ENCODE measurements around the gene SPEN. TPM values are rescaled to one million over a fixed set of nuclear protein-coding genes. Genes with fewer than 3 reads are reported as not detected.

Gene SPEN
- total RNA-seq, 4 donors from 2014 or later: 55.0 to 79.7 (median 63.8) TPM

DNA sequence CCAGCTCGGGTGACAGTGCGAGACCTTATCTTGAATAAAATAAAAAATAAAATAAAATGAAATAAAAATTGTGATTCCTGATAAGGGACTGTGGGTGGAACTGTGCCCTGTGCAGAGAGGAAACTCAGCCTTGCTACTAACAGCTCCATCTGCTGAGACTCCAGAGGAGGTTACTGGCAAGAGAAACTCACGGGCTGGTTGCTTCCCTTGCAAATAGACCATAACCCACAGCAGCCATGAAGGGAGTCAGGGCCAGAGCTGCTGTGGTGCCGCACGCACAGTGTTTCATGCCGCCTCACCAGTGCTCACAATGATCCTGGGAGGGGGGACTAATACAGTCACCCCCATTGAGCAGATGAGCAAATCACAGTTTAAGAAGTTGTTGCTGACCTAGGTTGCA, 114.7 kb downstream of the SPEN start:
- TF ChIP-seq EP300 (IDR thresholded peaks at IDR 0.05): no peak
- TF ChIP-seq, protein P1, sequence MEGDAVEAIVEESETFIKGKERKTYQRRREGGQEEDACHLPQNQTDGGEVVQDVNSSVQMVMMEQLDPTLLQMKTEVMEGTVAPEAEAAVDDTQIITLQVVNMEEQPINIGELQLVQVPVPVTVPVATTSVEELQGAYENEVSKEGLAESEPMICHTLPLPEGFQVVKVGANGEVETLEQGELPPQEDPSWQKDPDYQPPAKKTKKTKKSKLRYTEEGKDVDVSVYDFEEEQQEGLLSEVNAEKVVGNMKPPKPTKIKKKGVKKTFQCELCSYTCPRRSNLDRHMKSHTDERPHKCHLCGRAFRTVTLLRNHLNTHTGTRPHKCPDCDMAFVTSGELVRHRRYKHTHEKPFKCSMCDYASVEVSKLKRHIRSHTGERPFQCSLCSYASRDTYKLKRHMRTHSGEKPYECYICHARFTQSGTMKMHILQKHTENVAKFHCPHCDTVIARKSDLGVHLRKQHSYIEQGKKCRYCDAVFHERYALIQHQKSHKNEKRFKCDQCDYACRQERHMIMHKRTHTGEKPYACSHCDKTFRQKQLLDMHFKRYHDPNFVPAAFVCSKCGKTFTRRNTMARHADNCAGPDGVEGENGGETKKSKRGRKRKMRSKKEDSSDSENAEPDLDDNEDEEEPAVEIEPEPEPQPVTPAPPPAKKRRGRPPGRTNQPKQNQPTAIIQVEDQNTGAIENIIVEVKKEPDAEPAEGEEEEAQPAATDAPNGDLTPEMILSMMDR (IDR thresholded peaks at IDR 0.05): no peak
- no peak for TF ChIP-seq POLR2AphosphoS5 (IDR thresholded peaks at IDR 0.05)
- no peak for TF ChIP-seq POLR2A (IDR thresholded peaks at IDR 0.05)
- Histone ChIP-seq H3K4me1 (peaks cover 47% of the 10 kb centered on the region), H3K4me3 (no peak overlapping the region), H3K9me3 (no peaks in the 10 kb centered on the region), H3K27ac (no peak overlapping the region), H3K27me3 (no peaks in the 10 kb centered on the region), H3K36me3 (peaks cover 8% of the 10 kb centered on the region)
- WGBS: 96% methylated on average over 6 of the region's 6 CpGs
- no peak for DNase-seq (ENCODE audit: low spot score in 2 of 2)

DNA sequence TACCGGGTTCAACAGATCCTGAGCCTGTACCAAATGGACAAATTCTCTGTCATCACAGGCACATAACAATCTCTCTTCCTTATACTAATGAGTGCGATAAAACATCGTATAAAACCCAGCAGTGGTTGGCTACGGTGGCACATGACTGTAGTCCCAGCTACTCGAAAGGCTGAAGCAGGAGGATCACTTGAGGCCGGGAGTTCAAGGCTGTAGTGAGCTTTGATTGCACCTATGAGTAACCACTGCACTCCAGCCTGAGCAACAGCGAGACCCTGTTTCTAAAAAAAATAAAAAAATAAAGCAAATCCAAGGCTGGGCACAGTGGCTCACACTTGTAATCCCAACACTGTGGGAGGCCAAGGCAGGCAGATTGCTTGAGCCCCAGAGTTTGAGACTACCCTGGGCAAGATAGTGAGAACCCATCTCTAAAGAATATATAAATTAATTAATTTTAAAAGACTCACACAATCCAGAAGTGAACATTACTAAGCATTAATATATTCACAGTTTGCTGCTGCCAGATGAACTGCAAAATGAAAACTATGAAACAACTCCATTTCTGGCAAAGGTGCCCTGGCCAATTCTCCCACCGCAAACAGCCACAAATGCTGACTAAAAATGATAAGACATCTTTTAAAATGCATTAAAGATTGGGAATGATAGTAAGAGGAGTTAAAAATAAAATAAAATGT, 115.3 kb downstream of the SPEN start:
- TF ChIP-seq EP300 (IDR thresholded peaks at IDR 0.05): no peak
- TF ChIP-seq, protein P1 (IDR thresholded peaks at IDR 0.05): no peak
- TF ChIP-seq POLR2AphosphoS5 (IDR thresholded peaks at IDR 0.05): no peak
- no peak for TF ChIP-seq POLR2A (IDR thresholded peaks at IDR 0.05)
- no peak for DNase-seq (ENCODE audit: low spot score in 2 of 2)
- H3K27me3 ChIP-seq: no peaks in the 10 kb centered on the region
- H3K27ac ChIP-seq: no peak overlapping the region
- no peaks in the 10 kb centered on the region for H3K9me3 ChIP-seq
- H3K4me1 ChIP-seq: peaks cover 47% of the 10 kb centered on the region
- H3K36me3 ChIP-seq: peaks cover 5% of the 10 kb centered on the region
- 90% methylated on average over 8 of the region's 8 CpGs for WGBS
- H3K4me3 ChIP-seq: no peak overlapping the region

DNA sequence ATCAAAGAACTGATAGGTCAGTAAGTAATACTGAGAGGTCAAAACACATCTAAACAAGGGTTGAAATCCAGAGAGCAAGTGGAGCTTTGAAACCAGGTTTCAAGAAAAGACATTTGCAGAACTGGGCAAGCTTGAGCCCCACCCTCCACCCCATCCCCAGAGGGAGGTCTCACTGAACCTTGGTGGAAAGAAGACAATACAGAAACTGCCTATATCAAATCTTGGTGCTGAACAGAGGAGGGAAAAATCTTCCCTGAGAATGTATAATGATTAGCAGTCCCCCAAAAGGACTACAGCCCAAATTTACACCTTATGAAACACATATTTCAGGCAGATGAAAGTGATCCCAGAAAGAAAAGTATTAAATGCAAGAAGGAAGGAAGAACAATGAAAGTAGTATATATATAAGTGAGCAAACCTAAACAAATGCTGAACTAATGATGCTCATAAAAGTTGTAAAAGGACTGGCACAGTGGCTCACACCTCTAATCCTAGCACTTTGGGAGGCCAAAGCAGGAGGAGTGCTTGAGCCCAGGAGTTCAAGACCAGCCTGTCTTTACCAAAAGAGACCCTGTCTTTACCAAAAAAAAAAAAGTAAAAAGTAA, 116.0 kb downstream of the SPEN start:
- no peak for DNase-seq (ENCODE audit: low spot score in 2 of 2)
- TF ChIP-seq, protein P1 (IDR thresholded peaks at IDR 0.05): no peak
- TF ChIP-seq POLR2AphosphoS5 (IDR thresholded peaks at IDR 0.05) (no peak), EP300 (IDR thresholded peaks at IDR 0.05) (no peak), POLR2A (IDR thresholded peaks at IDR 0.05) (no peak)
- no peak overlapping the region for H3K27ac ChIP-seq

DNA sequence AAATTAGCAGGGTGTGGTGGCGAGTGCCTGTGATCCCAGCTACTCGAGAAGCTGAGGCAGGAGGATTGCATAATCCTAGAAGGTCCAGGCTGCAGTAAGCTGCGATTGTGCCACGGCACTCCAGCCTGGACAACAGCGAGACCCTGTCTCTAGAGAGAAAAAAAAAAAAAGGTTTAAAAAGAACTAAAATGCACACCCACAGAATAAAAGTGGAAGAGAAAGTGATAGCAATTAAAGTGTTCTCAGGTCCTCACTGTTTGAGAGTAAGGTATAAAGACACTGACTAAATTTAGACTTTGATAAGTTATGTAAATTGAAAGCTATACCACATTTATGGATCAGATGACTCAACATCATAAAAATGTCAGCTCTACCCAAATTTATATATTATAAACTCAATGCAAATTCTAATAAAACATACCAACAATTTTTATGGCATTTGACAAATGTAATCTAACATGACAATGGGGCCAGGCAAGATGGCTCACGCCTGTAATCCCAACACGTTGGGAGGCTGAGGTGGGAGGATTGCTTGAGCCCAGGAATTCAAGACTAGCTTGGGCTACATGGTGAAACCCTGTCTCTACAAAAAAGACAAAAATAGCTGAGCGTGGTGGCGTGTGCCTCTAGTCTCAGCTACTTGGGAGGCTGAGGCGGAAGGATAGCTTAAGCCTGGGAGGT, 116.6 kb downstream of the SPEN start:
- no peaks in the 10 kb centered on the region for H3K27me3 ChIP-seq
- TF ChIP-seq POLR2AphosphoS5 (IDR thresholded peaks at IDR 0.05) (no peak), EP300 (IDR thresholded peaks at IDR 0.05) (no peak), POLR2A (IDR thresholded peaks at IDR 0.05) (no peak)
- TF ChIP-seq, protein P1 (IDR thresholded peaks at IDR 0.05): no peak
- H3K36me3 ChIP-seq: peaks cover 9% of the 10 kb centered on the region
- H3K9me3 ChIP-seq: no peaks in the 10 kb centered on the region
- 73% methylated on average over 10 of the region's 10 CpGs for WGBS
- H3K4me1 ChIP-seq: peaks cover 36% of the 10 kb centered on the region
- peak in 1 of 2 donors; percentile 70 for DNase-seq (ENCODE audit: low spot score in 2 of 2)
- peak overlapping the region; percentile 69 for H3K27ac ChIP-seq
- no peak overlapping the region for H3K4me3 ChIP-seq

More for the DNA sequence above, 116.0 kb downstream of the SPEN start:
- no peaks in the 10 kb centered on the region for H3K9me3 ChIP-seq
- peaks cover 40% of the 10 kb centered on the region for H3K4me1 ChIP-seq
- H3K36me3 ChIP-seq: peaks cover 5% of the 10 kb centered on the region
- no peaks in the 10 kb centered on the region for H3K27me3 ChIP-seq
- H3K4me3 ChIP-seq: no peak overlapping the region

DNA sequence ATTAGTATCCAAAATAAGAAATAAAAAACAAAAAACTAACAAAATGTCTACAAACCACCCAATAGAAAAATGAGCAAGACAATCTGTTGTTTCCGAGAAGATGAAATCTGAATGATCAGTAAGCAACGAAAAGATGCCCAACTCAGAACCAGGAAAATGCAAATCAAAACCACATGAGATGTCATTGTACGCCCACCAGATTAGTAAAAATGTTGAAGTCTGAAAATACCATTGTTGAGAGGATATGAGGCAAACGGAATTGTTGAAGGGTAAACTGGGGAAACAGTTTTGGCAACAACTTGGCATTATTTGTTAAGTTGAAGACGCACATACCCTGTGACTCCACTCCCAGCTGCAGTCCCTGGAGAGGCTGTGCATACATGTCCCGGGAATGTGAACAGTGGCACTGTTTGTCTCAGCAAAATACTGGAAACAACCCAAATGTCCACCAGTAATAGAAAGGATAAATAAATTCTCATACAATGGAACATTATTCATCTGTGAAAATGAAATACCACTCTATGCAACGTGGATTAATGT, 117.8 kb downstream of the SPEN start:
- Histone ChIP-seq H3K4me3 (no peak overlapping the region), H3K27ac (peak overlapping the region; percentile 69), H3K4me1 (peaks cover 36% of the 10 kb centered on the region), H3K9me3 (no peaks in the 10 kb centered on the region), H3K27me3 (no peaks in the 10 kb centered on the region), H3K36me3 (peaks cover 17% of the 10 kb centered on the region)
- peak in 1 of 2 donors; percentile 79 for DNase-seq (ENCODE audit: low spot score in 2 of 2)
- TF ChIP-seq EP300 (IDR thresholded peaks at IDR 0.05) (no peak), POLR2AphosphoS5 (IDR thresholded peaks at IDR 0.05) (peak in 2 of 3 donors; percentile 56 to 70)
- TF ChIP-seq, protein P1 (IDR thresholded peaks at IDR 0.05): no peak
- WGBS: 37% methylated on average over 7 of the region's 7 CpGs
